WTC11 (cell line): ENCODE results near the gene MED10. TPM values are rescaled to one million over a fixed set of nuclear protein-coding genes. Genes with fewer than 3 reads are reported as not detected.

ENCODE experiments used
- AR ChIP-seq: fragments of 250-450 bp; sonication (Bioruptor Pico); IDR thresholded peaks from 2 replicates; pipeline ENCODE4 v1.9.0; 2021; ENCODE audit warnings: mild to moderate bottlenecking
- ATF1 ChIP-seq: sonication (generic); formaldehyde crosslinking; IDR thresholded peaks from 2 replicates; pipeline ENCODE4 v1.8.1; 2023; ENCODE audit warnings: mild to moderate bottlenecking, moderate library complexity, missing genetic modification reagents
- ATF2 ChIP-seq: sonication (generic); formaldehyde crosslinking; IDR thresholded peaks from 2 replicates; pipeline ENCODE4 v1.8.1; 2022; ENCODE audit warnings: low read depth, missing genetic modification reagents, borderline replicate concordance
- ATF3 ChIP-seq: sonication (generic); formaldehyde crosslinking; conservative IDR thresholded peaks from 2 replicates; pipeline ENCODE4 v1.8.1; 2022; ENCODE audit warnings: mild to moderate bottlenecking, missing genetic modification reagents
- CBFB ChIP-seq: sonication (generic); formaldehyde crosslinking; IDR thresholded peaks from 2 replicates; pipeline ENCODE4 v1.8.1; 2022; ENCODE audit warnings: mild to moderate bottlenecking, low read depth, missing genetic modification reagents
- CDX4 ChIP-seq: fragments of 250-450 bp; sonication (Bioruptor Pico); IDR thresholded peaks from 2 replicates; pipeline ENCODE4 v1.9.0; 2021; ENCODE audit warnings: moderate library complexity, mild to moderate bottlenecking, inconsistent platforms, borderline replicate concordance
- E2F1 ChIP-seq: sonication (generic); formaldehyde crosslinking; IDR thresholded peaks from 2 replicates; pipeline ENCODE4 v1.8.0; 2022; ENCODE audit warnings: mild to moderate bottlenecking, missing genetic modification reagents
- ELF4 ChIP-seq: sonication (generic); formaldehyde crosslinking; IDR thresholded peaks from 2 replicates; pipeline ENCODE4 v1.8.1; 2022; ENCODE audit warnings: low read depth, mild to moderate bottlenecking, moderate library complexity, missing genetic modification reagents
- EMX1 ChIP-seq: fragments of 250-450 bp; sonication (Bioruptor Pico); IDR thresholded peaks from 2 replicates; pipeline ENCODE4 v1.8.0; 2021; ENCODE audit warnings: mild to moderate bottlenecking
- GABPB1 ChIP-seq: sonication (generic); formaldehyde crosslinking; IDR thresholded peaks from 2 replicates; pipeline ENCODE4 v1.8.1; 2023; ENCODE audit warnings: mild to moderate bottlenecking, missing genetic modification reagents
- NR2C2 ChIP-seq: sonication (generic); formaldehyde crosslinking; IDR thresholded peaks from 2 replicates; pipeline ENCODE4 v1.8.0; 2022; ENCODE audit warnings: mild to moderate bottlenecking, missing genetic modification reagents
- PRRX2 ChIP-seq: fragments of 250-450 bp; sonication (Bioruptor Pico); IDR thresholded peaks from 2 replicates; pipeline ENCODE4 v1.8.0; 2021; ENCODE audit warnings: mild to moderate bottlenecking
- RELA ChIP-seq: sonication (generic); formaldehyde crosslinking; IDR thresholded peaks from 2 replicates; pipeline ENCODE4 v1.8.1; 2022; ENCODE audit warnings: missing genetic modification reagents, mild to moderate bottlenecking, borderline replicate concordance
- SOX15 ChIP-seq: fragments of 250-450 bp; sonication (Bioruptor Pico); IDR thresholded peaks from 2 replicates; pipeline ENCODE4 v1.9.0; 2021; ENCODE audit warnings: mild to moderate bottlenecking
- TEAD1 ChIP-seq: sonication (generic); formaldehyde crosslinking; IDR thresholded peaks from 2 replicates; pipeline ENCODE4 v1.8.0; 2022; ENCODE audit warnings: mild to moderate bottlenecking, missing genetic modification reagents
- TP53 ChIP-seq: sonication (generic); formaldehyde crosslinking; IDR thresholded peaks from 2 replicates; pipeline ENCODE4 v1.8.1; 2023; ENCODE audit warnings: mild to moderate bottlenecking, missing genetic modification reagents
- USF1 ChIP-seq: sonication (generic); formaldehyde crosslinking; IDR thresholded peaks from 2 replicates; pipeline ENCODE4 v1.8.0; 2022; ENCODE audit warnings: mild to moderate bottlenecking, missing genetic modification reagents
- ZNF232 ChIP-seq: sonication (generic); formaldehyde crosslinking; IDR thresholded peaks from 2 replicates; pipeline ENCODE4 v1.8.0; 2022; ENCODE audit warnings: mild to moderate bottlenecking, missing genetic modification reagents
- ZNF263 ChIP-seq: sonication (generic); formaldehyde crosslinking; IDR thresholded peaks from 2 replicates; pipeline ENCODE4 v1.8.1; 2022; ENCODE audit warnings: low read depth, mild to moderate bottlenecking, moderate library complexity, missing genetic modification reagents
- ZNF423 ChIP-seq: fragments of 250-450 bp; sonication (Bioruptor Pico); IDR thresholded peaks from 2 replicates; pipeline ENCODE4 v2.1.2; 2022; ENCODE audit warnings: mild to moderate bottlenecking, moderate library complexity
- total RNA-seq: library from RNA; stranded (reverse); gene quantifications from 3 replicates; pipeline ENCODE4 v1.2.3, GENCODE V29; 2021
- TF ChIP-seq, protein P1 (sequence below): sonication (generic); formaldehyde crosslinking; IDR thresholded peaks from 2 replicates; pipeline ENCODE4 v1.8.1; 2023; ENCODE audit warnings: mild to moderate bottlenecking, missing genetic modification reagents, moderate library complexity
- TF ChIP-seq, protein P2 (sequence below): sonication (generic); formaldehyde crosslinking; IDR thresholded peaks from 2 replicates; pipeline ENCODE4 v1.8.0; 2023; ENCODE audit warnings: mild to moderate bottlenecking, missing genetic modification reagents
- TF ChIP-seq, protein P3 (sequence below): fragments of 250-450 bp; sonication (Bioruptor Pico); IDR thresholded peaks from 2 replicates; pipeline ENCODE4 v1.8.0; 2021; ENCODE audit warnings: mild to moderate bottlenecking
- TF ChIP-seq, protein P4 (sequence below): fragments of 250-450 bp; sonication (Bioruptor Pico); conservative IDR thresholded peaks from 2 replicates; pipeline ENCODE4 v1.9.0; 2021; ENCODE audit warnings: mild to moderate bottlenecking
- TF ChIP-seq, protein P5 (sequence below): sonication (generic); formaldehyde crosslinking; IDR thresholded peaks from 2 replicates; pipeline ENCODE4 v1.8.0; 2023; ENCODE audit warnings: missing genetic modification reagents

Gene MED10
- total RNA-seq, 1 experiment from 2014 or later: 17.2 TPM

DNA sequence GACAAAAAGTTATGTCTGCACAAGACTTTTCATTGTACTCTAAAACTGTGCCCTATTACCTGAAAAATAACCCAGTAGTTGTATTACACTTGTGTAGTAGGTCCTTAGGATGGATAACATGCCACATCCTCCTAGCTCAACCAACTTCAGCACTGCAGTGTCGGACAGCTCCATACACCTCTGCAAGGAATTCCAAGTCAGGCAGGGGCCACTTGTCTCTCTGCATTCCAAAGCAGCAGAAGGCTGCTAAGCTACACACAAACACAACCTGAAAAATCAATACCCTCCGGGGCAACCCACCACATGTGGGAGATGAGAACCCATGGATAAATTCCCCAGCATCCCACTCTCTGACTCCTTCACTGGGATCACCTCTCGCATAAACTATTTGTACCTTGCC lies 50.2 kb downstream of the MED10 start (continued):
- TF ChIP-seq, protein P1, sequence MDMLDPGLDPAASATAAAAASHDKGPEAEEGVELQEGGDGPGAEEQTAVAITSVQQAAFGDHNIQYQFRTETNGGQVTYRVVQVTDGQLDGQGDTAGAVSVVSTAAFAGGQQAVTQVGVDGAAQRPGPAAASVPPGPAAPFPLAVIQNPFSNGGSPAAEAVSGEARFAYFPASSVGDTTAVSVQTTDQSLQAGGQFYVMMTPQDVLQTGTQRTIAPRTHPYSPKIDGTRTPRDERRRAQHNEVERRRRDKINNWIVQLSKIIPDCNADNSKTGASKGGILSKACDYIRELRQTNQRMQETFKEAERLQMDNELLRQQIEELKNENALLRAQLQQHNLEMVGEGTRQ (CRISPR knock-in tag): no peak
- TF ChIP-seq ELF4: no peak
- no peak for TF ChIP-seq RELA (CRISPR knock-in tag)
- TF ChIP-seq AR (CRISPR knock-in tag): no peak
- TF ChIP-seq, protein P2, sequence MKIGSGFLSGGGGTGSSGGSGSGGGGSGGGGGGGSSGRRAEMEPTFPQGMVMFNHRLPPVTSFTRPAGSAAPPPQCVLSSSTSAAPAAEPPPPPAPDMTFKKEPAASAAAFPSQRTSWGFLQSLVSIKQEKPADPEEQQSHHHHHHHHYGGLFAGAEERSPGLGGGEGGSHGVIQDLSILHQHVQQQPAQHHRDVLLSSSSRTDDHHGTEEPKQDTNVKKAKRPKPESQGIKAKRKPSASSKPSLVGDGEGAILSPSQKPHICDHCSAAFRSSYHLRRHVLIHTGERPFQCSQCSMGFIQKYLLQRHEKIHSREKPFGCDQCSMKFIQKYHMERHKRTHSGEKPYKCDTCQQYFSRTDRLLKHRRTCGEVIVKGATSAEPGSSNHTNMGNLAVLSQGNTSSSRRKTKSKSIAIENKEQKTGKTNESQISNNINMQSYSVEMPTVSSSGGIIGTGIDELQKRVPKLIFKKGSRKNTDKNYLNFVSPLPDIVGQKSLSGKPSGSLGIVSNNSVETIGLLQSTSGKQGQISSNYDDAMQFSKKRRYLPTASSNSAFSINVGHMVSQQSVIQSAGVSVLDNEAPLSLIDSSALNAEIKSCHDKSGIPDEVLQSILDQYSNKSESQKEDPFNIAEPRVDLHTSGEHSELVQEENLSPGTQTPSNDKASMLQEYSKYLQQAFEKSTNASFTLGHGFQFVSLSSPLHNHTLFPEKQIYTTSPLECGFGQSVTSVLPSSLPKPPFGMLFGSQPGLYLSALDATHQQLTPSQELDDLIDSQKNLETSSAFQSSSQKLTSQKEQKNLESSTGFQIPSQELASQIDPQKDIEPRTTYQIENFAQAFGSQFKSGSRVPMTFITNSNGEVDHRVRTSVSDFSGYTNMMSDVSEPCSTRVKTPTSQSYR (CRISPR knock-in tag): 0 out of 2 replicates have a peak, but pooled peaks have one; percentile 51
- no peak for TF ChIP-seq ZNF263 (CRISPR knock-in tag)
- TF ChIP-seq, protein P3, sequence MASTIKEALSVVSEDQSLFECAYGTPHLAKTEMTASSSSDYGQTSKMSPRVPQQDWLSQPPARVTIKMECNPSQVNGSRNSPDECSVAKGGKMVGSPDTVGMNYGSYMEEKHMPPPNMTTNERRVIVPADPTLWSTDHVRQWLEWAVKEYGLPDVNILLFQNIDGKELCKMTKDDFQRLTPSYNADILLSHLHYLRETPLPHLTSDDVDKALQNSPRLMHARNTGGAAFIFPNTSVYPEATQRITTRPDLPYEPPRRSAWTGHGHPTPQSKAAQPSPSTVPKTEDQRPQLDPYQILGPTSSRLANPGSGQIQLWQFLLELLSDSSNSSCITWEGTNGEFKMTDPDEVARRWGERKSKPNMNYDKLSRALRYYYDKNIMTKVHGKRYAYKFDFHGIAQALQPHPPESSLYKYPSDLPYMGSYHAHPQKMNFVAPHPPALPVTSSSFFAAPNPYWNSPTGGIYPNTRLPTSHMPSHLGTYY (CRISPR knock-in tag): no peak
- peak; percentile 51; the same call in 1 of the 2 replicates for TF ChIP-seq USF1 (CRISPR knock-in tag)
- TF ChIP-seq ZNF232 (CRISPR knock-in tag): peak; percentile 56; the same call in 1 of the 2 replicates
- TF ChIP-seq, protein P4, sequence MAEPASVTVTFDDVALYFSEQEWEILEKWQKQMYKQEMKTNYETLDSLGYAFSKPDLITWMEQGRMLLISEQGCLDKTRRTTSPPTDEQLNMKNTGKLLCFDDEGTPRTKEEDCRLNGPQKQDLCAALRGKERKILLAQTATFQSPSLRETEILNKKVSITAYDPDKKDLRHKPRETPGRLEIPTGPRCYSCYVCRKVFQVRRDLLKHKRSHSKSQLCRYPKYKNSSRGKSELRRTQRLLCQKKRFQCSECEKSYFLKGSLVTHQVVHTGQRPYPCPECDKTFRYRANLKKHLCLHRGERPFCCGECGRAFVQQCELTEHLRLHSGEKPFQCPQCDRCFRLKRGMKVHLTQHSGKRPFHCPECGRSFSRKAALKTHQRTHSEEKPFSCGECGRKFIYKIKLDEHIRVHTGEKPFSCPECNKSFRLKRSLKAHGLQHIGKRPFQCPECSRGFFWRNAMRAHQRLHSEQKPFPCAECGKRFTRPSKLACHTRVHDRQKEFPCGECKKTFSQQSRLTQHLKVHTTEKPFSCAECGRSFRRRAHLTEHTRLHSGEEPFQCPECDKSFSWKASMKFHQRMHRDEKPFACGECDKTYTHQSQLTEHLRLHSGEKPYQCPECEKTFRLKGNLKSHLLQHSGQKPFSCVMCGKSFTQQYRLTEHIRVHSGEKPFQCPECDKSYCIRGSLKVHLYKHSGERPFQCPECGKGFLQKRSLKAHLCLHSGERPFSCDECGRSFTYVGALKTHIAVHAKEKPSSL (CRISPR knock-in tag): no peak
- TF ChIP-seq NR2C2 (CRISPR knock-in tag): 0 out of 2 replicates have a peak, but pooled peaks have one; percentile 25
- TF ChIP-seq CDX4 (CRISPR knock-in tag): no peak
- TF ChIP-seq ZNF423 (CRISPR knock-in tag): no peak
- no peak for TF ChIP-seq E2F1 (CRISPR knock-in tag)
- no peak for TF ChIP-seq EMX1 (CRISPR knock-in tag)
- no peak for TF ChIP-seq TP53 (CRISPR knock-in tag)
- 0 out of 2 replicates have a peak, but pooled peaks have one; percentile 71 for TF ChIP-seq TEAD1 (CRISPR knock-in tag)
- TF ChIP-seq CBFB (CRISPR knock-in tag): no peak
- TF ChIP-seq, protein P5, sequence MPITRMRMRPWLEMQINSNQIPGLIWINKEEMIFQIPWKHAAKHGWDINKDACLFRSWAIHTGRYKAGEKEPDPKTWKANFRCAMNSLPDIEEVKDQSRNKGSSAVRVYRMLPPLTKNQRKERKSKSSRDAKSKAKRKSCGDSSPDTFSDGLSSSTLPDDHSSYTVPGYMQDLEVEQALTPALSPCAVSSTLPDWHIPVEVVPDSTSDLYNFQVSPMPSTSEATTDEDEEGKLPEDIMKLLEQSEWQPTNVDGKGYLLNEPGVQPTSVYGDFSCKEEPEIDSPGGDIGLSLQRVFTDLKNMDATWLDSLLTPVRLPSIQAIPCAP (CRISPR knock-in tag): no peak
- TF ChIP-seq ATF2 (CRISPR knock-in tag): no peak
- no peak for TF ChIP-seq SOX15 (CRISPR knock-in tag)
- TF ChIP-seq PRRX2 (CRISPR knock-in tag): no peak
- TF ChIP-seq ATF1 (CRISPR knock-in tag): no peak
- no peak for TF ChIP-seq GABPB1 (CRISPR knock-in tag)
- TF ChIP-seq ATF3 (CRISPR knock-in tag): no peak
